Measurements from ENCODE around the gene BTBD1. TPM values are rescaled to one million over a fixed set of nuclear protein-coding genes. Genes with fewer than 3 reads are reported as not detected.

The BTBD1 gene
- total and polyA plus RNA-seq, 8 donors = 13.2 to 94.4 (median 44.9) TPM

GRCh38 chr15:83018436-83018835, 48.6 kb downstream of the BTBD1 start:
- intact Hi-C loops (cut with DNase I; ENCODE audit: low total_unique reads) = no loop called here
- H3K9me3 ChIP-seq = no peaks in the 10 kb centered on the region
- no peaks in the 10 kb centered on the region for H3K27me3 ChIP-seq
- peaks cover 0 to 9% (median 3%) of the 10 kb centered on the region in 4 donors for H3K4me1 ChIP-seq
- WGBS, 5 donors = 83 to 97% (median 91%) methylated on average over 2 of the region's 2 CpGs
- H3K4me3 ChIP-seq = no peak overlapping the region
- no peak for DNase-seq
- peaks cover 23 to 56% (median 54%) of the 10 kb centered on the region in 4 donors for H3K36me3 ChIP-seq
- TF ChIP-seq POLR2A (IDR thresholded peaks at IDR 0.05) = no peak
- no peak for TF ChIP-seq CTCF (IDR thresholded peaks at IDR 0.05)
- no peak for TF ChIP-seq POLR2AphosphoS5 (IDR thresholded peaks at IDR 0.05)
- no peak for TF ChIP-seq EP300 (IDR thresholded peaks at IDR 0.05)
- H3K27ac ChIP-seq = no peak overlapping the region

- WGBS, 5 donors = 86 to 91% (median 88%) methylated on average over 5 of the region's 5 CpGs
- H3K27ac ChIP-seq = no peak overlapping the region
- peaks cover 8 to 21% (median 14%) of the 10 kb centered on the region in 4 donors for H3K4me1 ChIP-seq
- H3K4me3 ChIP-seq = no peak overlapping the region
- intact Hi-C loops (cut with DNase I; ENCODE audit: low total_unique reads) = no loop called here
- H3K9me3 ChIP-seq = no peaks in the 10 kb centered on the region
- no peak for DNase-seq
- H3K27me3 ChIP-seq = no peaks in the 10 kb centered on the region
- peaks cover 23 to 56% (median 53%) of the 10 kb centered on the region in 4 donors for H3K36me3 ChIP-seq
- no peak for TF ChIP-seq POLR2AphosphoS5 (IDR thresholded peaks at IDR 0.05)
- TF ChIP-seq EP300 (IDR thresholded peaks at IDR 0.05) = no peak
- TF ChIP-seq POLR2A (IDR thresholded peaks at IDR 0.05) = no peak
- TF ChIP-seq CTCF (IDR thresholded peaks at IDR 0.05) = no peak
Observed at GRCh38 chr15:83016906-83017305, 50.1 kb downstream of the BTBD1 start.

GRCh38 chr15:83015361-83015760, 51.7 kb downstream of the BTBD1 start:
- TF ChIP-seq POLR2AphosphoS5 (IDR thresholded peaks at IDR 0.05) = no peak
- no peak for TF ChIP-seq POLR2A (IDR thresholded peaks at IDR 0.05)
- TF ChIP-seq EP300 (IDR thresholded peaks at IDR 0.05) = no peak
- no peak for TF ChIP-seq CTCF (IDR thresholded peaks at IDR 0.05)
- H3K27ac ChIP-seq = no peak overlapping the region
- 80 to 88% (median 87%) methylated on average over 4 of the region's 4 CpGs for WGBS, 5 donors
- H3K36me3 ChIP-seq = peaks cover 22 to 49% (median 43%) of the 10 kb centered on the region in 4 donors
- H3K27me3 ChIP-seq = no peaks in the 10 kb centered on the region
- no peak for DNase-seq
- peaks cover 15 to 30% (median 22%) of the 10 kb centered on the region in 4 donors for H3K4me1 ChIP-seq
- H3K4me3 ChIP-seq = no peak overlapping the region
- intact Hi-C loops (cut with DNase I; ENCODE audit: low total_unique reads) = no loop called here
- H3K9me3 ChIP-seq = no peaks in the 10 kb centered on the region

- Histone ChIP-seq H3K27me3 (no peaks in the 10 kb centered on the region), H3K4me1 (peaks cover 20 to 41% (median 32%) of the 10 kb centered on the region in 4 donors), H3K4me3 (no peak overlapping the region), H3K36me3 (peaks cover 18 to 44% (median 36%) of the 10 kb centered on the region in 4 donors), H3K27ac (no peak overlapping the region), H3K9me3 (no peaks in the 10 kb centered on the region)
- intact Hi-C loops (cut with DNase I; ENCODE audit: low total_unique reads) = no loop called here
- TF ChIP-seq POLR2A (IDR thresholded peaks at IDR 0.05) (no peak), POLR2AphosphoS5 (IDR thresholded peaks at IDR 0.05) (no peak), EP300 (IDR thresholded peaks at IDR 0.05) (no peak), CTCF (IDR thresholded peaks at IDR 0.05) (no peak)
- 60 to 72% (median 64%) methylated on average over 5 of the region's 5 CpGs for WGBS, 5 donors
- no peak for DNase-seq
Observed at GRCh38 chr15:83014205-83014653, 52.8 kb downstream of the BTBD1 start.

Data from stomach (tissue), 9 donors.